22Rv1 (cell line): Measurements from ENCODE around the gene RECQL.

Experiments used
- CTCF ChIP-seq: fragments of 450-650 bp; IDR thresholded peaks from 2 replicates; pipeline ENCODE4 v1.5.1; 2017; ENCODE audit warnings: mild to moderate bottlenecking
- ZFX ChIP-seq: fragments of 450-650 bp; IDR thresholded peaks from 2 replicates; pipeline ENCODE4 v1.6.1; 2017; ENCODE audit warnings: antibody characterized with exemption, borderline replicate concordance

GRCh38 chr12:21541773-21542172 is 40.3 kb upstream of the RECQL start:
- no peak for TF ChIP-seq CTCF
- TF ChIP-seq ZFX: no peak
